Measurements from ENCODE around the gene HLA-F.

HLA-F gene

DNA sequence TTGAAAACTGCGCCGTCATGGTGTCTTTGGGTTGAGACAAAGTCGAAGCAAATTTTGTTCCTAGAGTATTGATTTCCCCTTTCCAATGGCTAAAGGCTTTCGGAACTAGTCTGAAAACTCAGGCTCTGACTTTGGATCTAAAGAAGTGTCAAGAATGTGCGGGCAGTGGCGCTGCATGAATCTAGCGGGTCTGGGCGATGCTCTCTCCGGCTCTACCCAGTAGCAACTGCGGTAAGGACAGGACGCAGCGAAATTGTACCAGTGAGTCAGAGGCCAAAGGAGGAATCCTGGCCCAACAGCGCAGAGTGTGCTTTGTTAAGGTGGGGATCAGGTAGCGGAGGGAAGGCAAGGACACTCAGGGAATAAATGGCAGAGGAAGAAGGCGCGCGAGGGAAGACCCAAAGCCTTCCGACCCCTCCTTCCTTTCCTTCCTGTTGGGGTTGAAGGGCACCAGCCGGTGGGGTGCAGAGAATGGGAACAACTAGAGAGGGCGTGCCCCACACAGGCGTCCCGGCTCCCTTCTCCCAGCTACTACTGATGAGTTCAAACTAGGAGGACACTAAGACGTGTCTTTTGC is 32.1 kb downstream of the HLA-F start:
- Histone ChIP-seq H3K27ac (ENCODE audit: low read length) (no peak overlapping the region), H2AFZ (ENCODE audit: low read length) (no peak overlapping the region), H3K9ac (ENCODE audit: low read length) (no peak overlapping the region), H3K9me2 (replicated peaks; ENCODE audit: insufficient read depth, low read length) (no peaks in the 10 kb centered on the region), H3K36me3 (replicated peaks; ENCODE audit: insufficient read depth, low read length) (no peaks in the 10 kb centered on the region), H3K4me3 (ENCODE audit: low read length) (no peak overlapping the region), H4K20me1 (ENCODE audit: insufficient read depth, low read length) (no peaks in the 10 kb centered on the region), H3K4me1 (ENCODE audit: low read length) (no peaks in the 10 kb centered on the region), H3K27me3 (replicated peaks; ENCODE audit: insufficient read depth, low read length) (peaks cover 25% of the 10 kb centered on the region), H3K4me2 (ENCODE audit: low read depth, low read length) (no peak overlapping the region), H3K9me3 (replicated peaks; ENCODE audit: insufficient read depth, low read length) (no peaks in the 10 kb centered on the region), H3K79me2 (ENCODE audit: low read length) (no peaks in the 10 kb centered on the region), H3F3A (ENCODE audit: insufficient read depth, low read length) (no peaks in the 10 kb centered on the region; the same call in 1 of the 2 replicates)
- no peak for DNase-seq
- TF ChIP-seq EZH2phosphoT487 (IDR thresholded peaks at IDR 0.05; ENCODE audit: low read length): no peak
- TF ChIP-seq, protein P1, sequence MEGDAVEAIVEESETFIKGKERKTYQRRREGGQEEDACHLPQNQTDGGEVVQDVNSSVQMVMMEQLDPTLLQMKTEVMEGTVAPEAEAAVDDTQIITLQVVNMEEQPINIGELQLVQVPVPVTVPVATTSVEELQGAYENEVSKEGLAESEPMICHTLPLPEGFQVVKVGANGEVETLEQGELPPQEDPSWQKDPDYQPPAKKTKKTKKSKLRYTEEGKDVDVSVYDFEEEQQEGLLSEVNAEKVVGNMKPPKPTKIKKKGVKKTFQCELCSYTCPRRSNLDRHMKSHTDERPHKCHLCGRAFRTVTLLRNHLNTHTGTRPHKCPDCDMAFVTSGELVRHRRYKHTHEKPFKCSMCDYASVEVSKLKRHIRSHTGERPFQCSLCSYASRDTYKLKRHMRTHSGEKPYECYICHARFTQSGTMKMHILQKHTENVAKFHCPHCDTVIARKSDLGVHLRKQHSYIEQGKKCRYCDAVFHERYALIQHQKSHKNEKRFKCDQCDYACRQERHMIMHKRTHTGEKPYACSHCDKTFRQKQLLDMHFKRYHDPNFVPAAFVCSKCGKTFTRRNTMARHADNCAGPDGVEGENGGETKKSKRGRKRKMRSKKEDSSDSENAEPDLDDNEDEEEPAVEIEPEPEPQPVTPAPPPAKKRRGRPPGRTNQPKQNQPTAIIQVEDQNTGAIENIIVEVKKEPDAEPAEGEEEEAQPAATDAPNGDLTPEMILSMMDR (IDR thresholded peaks at IDR 0.05; ENCODE audit: low read length): no peak
- TF ChIP-seq EZH2 (optimal IDR thresholded peaks at IDR 0.05; ENCODE audit: low read depth, low read length): no peak

DNA sequence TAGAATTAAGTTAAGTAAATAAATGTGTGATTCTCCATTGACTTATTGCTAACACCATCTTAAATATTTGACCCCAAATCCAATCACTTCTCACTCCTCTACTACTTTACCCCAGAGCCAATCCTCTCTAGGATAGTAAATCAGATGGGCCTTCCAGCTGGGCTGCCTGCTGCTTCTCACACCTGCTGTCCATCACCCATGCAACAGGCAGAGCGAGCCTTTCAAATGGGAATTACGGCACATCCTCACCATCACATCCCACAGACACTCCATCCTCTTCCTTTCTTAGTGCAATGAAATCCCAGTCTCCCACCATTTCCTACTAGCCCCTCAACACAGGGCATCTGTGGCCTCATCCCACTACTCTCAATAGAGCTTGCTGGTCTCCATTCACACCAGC is 34.0 kb downstream of the HLA-F start:
- no peak overlapping the region for H3K9ac ChIP-seq (ENCODE audit: low read length)
- TF ChIP-seq EZH2 (optimal IDR thresholded peaks at IDR 0.05; ENCODE audit: low read depth, low read length): no peak
- TF ChIP-seq, protein P1 (IDR thresholded peaks at IDR 0.05; ENCODE audit: low read length): no peak
- TF ChIP-seq EZH2phosphoT487 (IDR thresholded peaks at IDR 0.05; ENCODE audit: low read length): no peak
- no peak overlapping the region for H3K27ac ChIP-seq (ENCODE audit: low read length)
- no peaks in the 10 kb centered on the region for H3K9me3 ChIP-seq (replicated peaks; ENCODE audit: insufficient read depth, low read length)
- H3K36me3 ChIP-seq (replicated peaks; ENCODE audit: insufficient read depth, low read length): no peaks in the 10 kb centered on the region
- 0 out of 2 replicates have a peak, but pooled peaks cover 7% of the 10 kb centered on the region for H3K27me3 ChIP-seq (replicated peaks; ENCODE audit: insufficient read depth, low read length)
- H3K79me2 ChIP-seq (ENCODE audit: low read length): no peaks in the 10 kb centered on the region
- DNase-seq: no peak
- H3F3A ChIP-seq (ENCODE audit: insufficient read depth, low read length): no peaks in the 10 kb centered on the region; the same call in 1 of the 2 replicates
- H3K4me1 ChIP-seq (ENCODE audit: low read length): no peaks in the 10 kb centered on the region
- H3K4me3 ChIP-seq (ENCODE audit: low read length): no peak overlapping the region
- no peaks in the 10 kb centered on the region for H3K9me2 ChIP-seq (replicated peaks; ENCODE audit: insufficient read depth, low read length)
- no peak overlapping the region for H2AFZ ChIP-seq (ENCODE audit: low read length)
- no peaks in the 10 kb centered on the region for H4K20me1 ChIP-seq (ENCODE audit: insufficient read depth, low read length)
- H3K4me2 ChIP-seq (ENCODE audit: low read depth, low read length): no peak overlapping the region

DNA sequence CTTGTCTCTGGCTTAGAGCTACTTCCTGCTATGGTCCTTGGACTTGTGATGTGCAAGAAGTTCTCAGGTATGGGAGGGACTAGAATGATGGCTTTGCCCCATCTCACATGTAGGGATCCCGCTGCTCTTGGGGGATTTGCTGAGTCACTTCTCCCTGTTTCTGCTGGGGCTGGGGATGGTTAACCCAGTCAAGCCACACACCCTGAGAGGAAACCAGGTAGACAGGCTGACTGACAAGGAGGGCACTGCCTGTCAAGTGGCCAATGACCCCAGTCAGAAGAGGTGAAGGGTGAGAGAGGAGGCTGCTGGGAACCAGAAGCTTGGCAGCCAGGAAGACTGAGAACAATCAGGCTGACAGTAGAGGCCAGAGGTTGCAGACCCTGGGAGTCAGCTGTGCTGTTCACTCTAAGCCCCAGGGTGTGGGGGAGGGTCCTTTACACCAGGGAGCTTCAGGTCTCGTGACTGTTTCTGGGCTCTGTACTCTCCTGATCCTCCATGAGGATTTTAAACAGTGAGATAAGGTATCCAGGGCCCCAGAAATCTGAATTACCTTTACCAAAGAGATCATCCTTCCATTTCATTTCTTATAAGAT is 34.6 kb downstream of the HLA-F start:
- Histone ChIP-seq H3K27me3 (replicated peaks; ENCODE audit: insufficient read depth, low read length) (0 out of 2 replicates have a peak, but pooled peaks cover 7% of the 10 kb centered on the region), H3K79me2 (ENCODE audit: low read length) (no peaks in the 10 kb centered on the region), H2AFZ (ENCODE audit: low read length) (no peak overlapping the region), H3K4me3 (ENCODE audit: low read length) (no peak overlapping the region), H3K4me1 (ENCODE audit: low read length) (no peaks in the 10 kb centered on the region), H3K9ac (ENCODE audit: low read length) (no peak overlapping the region), H3K4me2 (ENCODE audit: low read depth, low read length) (no peak overlapping the region), H3K27ac (ENCODE audit: low read length) (no peak overlapping the region), H3F3A (ENCODE audit: insufficient read depth, low read length) (no peaks in the 10 kb centered on the region; the same call in 1 of the 2 replicates), H3K36me3 (replicated peaks; ENCODE audit: insufficient read depth, low read length) (no peaks in the 10 kb centered on the region), H3K9me2 (replicated peaks; ENCODE audit: insufficient read depth, low read length) (no peaks in the 10 kb centered on the region), H4K20me1 (ENCODE audit: insufficient read depth, low read length) (no peaks in the 10 kb centered on the region), H3K9me3 (replicated peaks; ENCODE audit: insufficient read depth, low read length) (no peaks in the 10 kb centered on the region)
- TF ChIP-seq EZH2 (optimal IDR thresholded peaks at IDR 0.05; ENCODE audit: low read depth, low read length): no peak
- TF ChIP-seq, protein P1 (IDR thresholded peaks at IDR 0.05; ENCODE audit: low read length): no peak
- TF ChIP-seq EZH2phosphoT487 (IDR thresholded peaks at IDR 0.05; ENCODE audit: low read length): no peak
- DNase-seq: no peak
